CD14-positive monocyte (primary cell): Measurements from ENCODE around the gene DUSP8. TPM values are rescaled to one million over a fixed set of nuclear protein-coding genes. Genes with fewer than 3 reads are reported as not detected.

Experiments used
- DNase-seq, 3 donors: peaks; one replicate each; pipeline ENCODE4 v3.0.0-alpha.2; 2011 to 2022
- H2AFZ ChIP-seq: 2 replicates; pipeline ENCODE4 v1.6.0; 2012; ENCODE audit warnings: mild to moderate bottlenecking, low read depth, low read length, inconsistent platforms; ENCODE audit not compliant: insufficient read depth, poor library complexity, severe bottlenecking
- H3K27ac ChIP-seq, 2 donors: 1 replicate in 1 of 2; 2 replicates in 1 of 2; pipeline ENCODE4 v1.5.1; 2012 to 2013; ENCODE audit warnings: low read length in 2 of 2, control low read depth in 1 of 2, inconsistent platforms in 1 of 2, low read depth in 1 of 2, mild to moderate bottlenecking in 1 of 2
- H3K27me3 ChIP-seq, 2 donors: one replicate each; pipeline versions ENCODE4 v1.6.0 to v1.6.1; 2011 to 2013; ENCODE audit warnings: low read length in 2 of 2; ENCODE audit not compliant: control insufficient read depth in 2 of 2, insufficient read depth in 2 of 2
- H3K36me3 ChIP-seq, 2 donors: replicated peaks in 1 of 2; 1 replicate in 1 of 2; 2 replicates in 1 of 2; pipeline versions ENCODE4 v1.5.1 to v1.6.1; 2012 to 2013; ENCODE audit warnings: low read length in 2 of 2, control low read depth in 1 of 2, inconsistent platforms in 1 of 2, mild to moderate bottlenecking in 1 of 2; ENCODE audit not compliant: insufficient read depth in 2 of 2, control insufficient read depth in 1 of 2
- H3K4me1 ChIP-seq, 2 donors: 1 replicate in 1 of 2; 2 replicates in 1 of 2; pipeline versions ENCODE4 v1.5.1 to v1.6.1; 2012 to 2013; ENCODE audit warnings: low read length in 2 of 2, control low read depth in 1 of 2, inconsistent platforms in 1 of 2, mild to moderate bottlenecking in 1 of 2, moderate library complexity in 1 of 2; ENCODE audit not compliant: insufficient read depth in 2 of 2, control insufficient read depth in 1 of 2
- H3K4me2 ChIP-seq: replicated peaks from 2 replicates; pipeline ENCODE3; 2012; ENCODE audit warnings: low read length, moderate library complexity, mild to moderate bottlenecking; ENCODE audit not compliant: poor library complexity, severe bottlenecking; ENCODE audit errors: extremely low read depth
- H3K4me3 ChIP-seq, 3 experiments: fragments of 200-600 bp in 1 of 3; sonication (generic) in 1 of 3; replicated peaks in 1 of 3; 1 replicate in 2 of 3; 2 replicates in 1 of 3; pipeline ENCODE4 v1.5.1; 2011 to 2013; ENCODE audit warnings: low read length in 3 of 3, mild to moderate bottlenecking in 3 of 3, control low read depth in 2 of 3, low read depth in 2 of 3, inconsistent platforms in 1 of 3, moderate library complexity in 1 of 3
- H3K79me2 ChIP-seq: 2 replicates; pipeline ENCODE4 v1.6.0; 2012; ENCODE audit warnings: mild to moderate bottlenecking, control low read depth, inconsistent platforms, low read length, moderate library complexity; ENCODE audit not compliant: insufficient read depth
- H3K9ac ChIP-seq: 2 replicates; pipeline ENCODE4 v1.6.0; 2017; ENCODE audit warnings: low read length, mild to moderate bottlenecking; ENCODE audit not compliant: insufficient read depth, poor library complexity, severe bottlenecking
- H3K9me3 ChIP-seq, 2 donors: replicated peaks in 1 of 2; 1 replicate in 1 of 2; 2 replicates in 1 of 2; pipeline versions ENCODE4 v1.5.1 to v1.6.1; 2012 to 2013; ENCODE audit warnings: low read length in 2 of 2, control low read depth in 1 of 2; ENCODE audit not compliant: control insufficient read depth in 1 of 2, insufficient read depth in 1 of 2
- H4K20me1 ChIP-seq: 2 replicates; pipeline ENCODE4 v1.6.0; 2012; ENCODE audit warnings: mild to moderate bottlenecking, low read length, control low read depth, moderate library complexity; ENCODE audit not compliant: insufficient read depth
- H3K27ac Mint-ChIP-seq, 7 donors: one replicate each; pipeline ENCODE4 v1.8.0; 2020; ENCODE audit warnings: mild to moderate bottlenecking in 7 of 7, mixed read lengths in 7 of 7, moderate library complexity in 6 of 7, inconsistent platforms in 2 of 7
- H3K27me3 Mint-ChIP-seq, 3 donors: one replicate each; pipeline ENCODE4 v1.8.0; 2021 to 2022; ENCODE audit warnings: low read depth in 3 of 3, mild to moderate bottlenecking in 3 of 3, mixed read lengths in 3 of 3, moderate library complexity in 3 of 3, inconsistent platforms in 1 of 3
- H3K36me3 Mint-ChIP-seq, 2 donors: one replicate each; pipeline ENCODE4 v1.8.0; 2020; ENCODE audit warnings: mixed read lengths in 2 of 2, inconsistent platforms in 1 of 2, mild to moderate bottlenecking in 1 of 2
- H3K4me1 Mint-ChIP-seq: one replicate; pipeline ENCODE4 v1.8.0; 2020; ENCODE audit warnings: mild to moderate bottlenecking, mixed read lengths
- H3K4me3 Mint-ChIP-seq, 2 donors: one replicate each; pipeline ENCODE4 v1.8.0; 2020; ENCODE audit warnings: mild to moderate bottlenecking in 2 of 2, mixed read lengths in 2 of 2, moderate library complexity in 1 of 2
- H3K9me3 Mint-ChIP-seq, 7 donors: one replicate each; pipeline ENCODE4 v1.8.0; 2020 to 2022; ENCODE audit warnings: mixed read lengths in 7 of 7, mild to moderate bottlenecking in 6 of 7, moderate library complexity in 6 of 7, inconsistent platforms in 2 of 7
- WGBS: methylation state at CpG from one replicate; pipeline ENCODE4 v1.1.5; 2013; ENCODE audit warnings: missing lambda C conversion rate; ENCODE audit not compliant: insufficient coverage; 5-methylcytosine and 5-hydroxymethylcytosine counted together
- intact Hi-C, 2 donors: fragments of 100-400 bp; cut with micrococcal nuclease; formaldehyde crosslinking; loops; one replicate each; pipeline versions ENCODE4 v1.15.0 to v1.15.1; 2023
- polyA plus RNA-seq, 3 donors: library from polyadenylated mRNA; depleted of rRNA in 1 of 3; unstranded in 2 of 3; stranded (reverse) in 1 of 3; fragments of 300-500 nt in 2 of 3; fragments of >200 nt in 1 of 3; fragmentation: Illumina TruSeq in 2 of 3; gene quantifications; 1 replicate in 2 of 3; 2 replicates in 1 of 3; pipeline ENCODE4 v1.2.3, GENCODE V29; 2012 to 2021
- TF ChIP-seq, protein P1 (sequence below): fragments of 200-600 bp; IDR thresholded peaks from one replicate; pipeline ENCODE4 v1.8.0; 2022; ENCODE audit warnings: antibody characterized with exemption, mild to moderate bottlenecking

DUSP8 gene
- polyA plus RNA-seq, 3 donors = 0.61 TPM; not detected in 2

DNA sequence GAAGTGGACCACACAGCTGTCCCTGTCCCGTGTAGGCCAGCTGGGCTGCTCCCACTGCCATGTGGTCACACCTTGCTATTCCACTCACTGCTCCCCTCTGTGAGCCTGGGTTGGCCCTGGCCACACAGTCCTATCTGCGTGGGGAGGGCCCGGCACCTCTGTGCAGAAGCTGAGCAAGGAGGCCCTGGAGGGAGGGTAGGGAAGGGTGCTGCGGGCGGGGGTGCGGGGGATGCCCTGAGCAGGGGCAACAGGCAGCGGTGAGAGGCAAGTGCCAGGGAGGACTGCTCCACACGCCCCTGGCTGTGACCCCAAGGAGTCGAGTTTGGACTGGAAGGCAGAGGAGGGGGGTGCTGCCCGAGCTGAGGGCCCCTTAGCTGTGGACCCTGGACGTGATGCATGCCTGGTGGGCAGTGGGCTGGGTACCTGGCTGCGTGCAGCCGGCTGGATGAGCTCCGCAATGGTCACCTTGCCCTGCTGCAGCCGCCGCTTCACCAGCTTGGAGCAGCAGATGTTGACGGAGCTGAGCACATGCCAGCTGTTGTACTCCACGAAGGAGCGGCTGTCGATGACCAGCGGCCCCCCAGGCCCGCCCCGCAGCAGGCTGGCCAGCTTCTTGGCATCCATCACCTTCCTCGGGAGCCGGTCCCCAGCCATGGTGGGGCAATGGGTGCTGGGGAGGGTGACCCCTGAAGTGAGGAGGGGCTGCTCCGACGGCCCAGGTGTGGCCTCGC is 6.7 kb downstream of the DUSP8 start:
- DNase-seq = no peak
- Histone ChIP-seq H3K79me2 (no peaks in the 10 kb centered on the region), H3K4me2 (no peak overlapping the region), H3K9me3 (peaks cover 0 to 4% of the 10 kb centered on the region in 2 donors), H3K27me3 (peaks cover 2 to 24% of the 10 kb centered on the region in 2 donors), H3K27ac (no peak overlapping the region), H4K20me1 (no peaks in the 10 kb centered on the region), H3K36me3 (no peaks in the 10 kb centered on the region), H3K9ac (no peak overlapping the region), H2AFZ (no peak overlapping the region), H3K4me3 (no peak overlapping the region), H3K4me1 (no peaks in the 10 kb centered on the region)
- H3K27me3 Mint-ChIP-seq = peaks cover 24 to 54% (median 29%) of the 10 kb centered on the region in 3 donors
- no peaks in the 10 kb centered on the region for H3K4me1 Mint-ChIP-seq
- TF ChIP-seq, protein P1, sequence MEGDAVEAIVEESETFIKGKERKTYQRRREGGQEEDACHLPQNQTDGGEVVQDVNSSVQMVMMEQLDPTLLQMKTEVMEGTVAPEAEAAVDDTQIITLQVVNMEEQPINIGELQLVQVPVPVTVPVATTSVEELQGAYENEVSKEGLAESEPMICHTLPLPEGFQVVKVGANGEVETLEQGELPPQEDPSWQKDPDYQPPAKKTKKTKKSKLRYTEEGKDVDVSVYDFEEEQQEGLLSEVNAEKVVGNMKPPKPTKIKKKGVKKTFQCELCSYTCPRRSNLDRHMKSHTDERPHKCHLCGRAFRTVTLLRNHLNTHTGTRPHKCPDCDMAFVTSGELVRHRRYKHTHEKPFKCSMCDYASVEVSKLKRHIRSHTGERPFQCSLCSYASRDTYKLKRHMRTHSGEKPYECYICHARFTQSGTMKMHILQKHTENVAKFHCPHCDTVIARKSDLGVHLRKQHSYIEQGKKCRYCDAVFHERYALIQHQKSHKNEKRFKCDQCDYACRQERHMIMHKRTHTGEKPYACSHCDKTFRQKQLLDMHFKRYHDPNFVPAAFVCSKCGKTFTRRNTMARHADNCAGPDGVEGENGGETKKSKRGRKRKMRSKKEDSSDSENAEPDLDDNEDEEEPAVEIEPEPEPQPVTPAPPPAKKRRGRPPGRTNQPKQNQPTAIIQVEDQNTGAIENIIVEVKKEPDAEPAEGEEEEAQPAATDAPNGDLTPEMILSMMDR = no peak
- H3K9me3 Mint-ChIP-seq = peaks cover 0 to 4% (median 0%) of the 10 kb centered on the region in 7 donors
- H3K4me3 Mint-ChIP-seq = no peak overlapping the region
- intact Hi-C loops = no loop called here
- H3K27ac Mint-ChIP-seq = no peak overlapping the region
- no peaks in the 10 kb centered on the region for H3K36me3 Mint-ChIP-seq
- 81% methylated on average over 24 of the region's 28 CpGs for WGBS

GRCh38 chr11:1564535-1565172 is 7.4 kb downstream of the DUSP8 start:
- DNase-seq = peak in 1 of 3 donors; percentile 46
- peaks cover 17 to 49% (median 25%) of the 10 kb centered on the region in 3 donors for H3K27me3 Mint-ChIP-seq
- H3K27ac Mint-ChIP-seq = no peak overlapping the region
- Histone ChIP-seq H3K4me1 (no peaks in the 10 kb centered on the region), H3K79me2 (no peaks in the 10 kb centered on the region), H3K27ac (no peak overlapping the region), H4K20me1 (no peaks in the 10 kb centered on the region), H2AFZ (no peak overlapping the region), H3K4me2 (no peak overlapping the region), H3K27me3 (peaks cover 0 to 17% of the 10 kb centered on the region in 2 donors), H3K36me3 (no peaks in the 10 kb centered on the region), H3K9me3 (no peaks in the 10 kb centered on the region), H3K4me3 (no peak overlapping the region), H3K9ac (no peak overlapping the region)
- H3K4me3 Mint-ChIP-seq = no peak overlapping the region
- TF ChIP-seq, protein P1 = no peak
- intact Hi-C loops = no loop called here
- no peaks in the 10 kb centered on the region for H3K36me3 Mint-ChIP-seq
- WGBS = 40% methylated on average over 14 of the region's 16 CpGs
- H3K9me3 Mint-ChIP-seq = peaks cover 0 to 4% (median 0%) of the 10 kb centered on the region in 7 donors
- H3K4me1 Mint-ChIP-seq = no peaks in the 10 kb centered on the region
